GM12872 (cell line): ENCODE results near the gene MIF4GD.
A peak's percentile ranks its signal among the peaks of the same experiment; 100 is the strongest.

Experiments used
- CTCF ChIP-seq: IDR thresholded peaks from 3 replicates; pipeline ENCODE4 v1.5.1; 2011; ENCODE audit warnings: low read depth, mild to moderate bottlenecking, low read length, moderate library complexity; ENCODE audit not compliant: insufficient read depth

Gene MIF4GD

GRCh38 chr17:75244133-75244866, 26.7 kb downstream of the MIF4GD start:
- no peak for TF ChIP-seq CTCF

DNA sequence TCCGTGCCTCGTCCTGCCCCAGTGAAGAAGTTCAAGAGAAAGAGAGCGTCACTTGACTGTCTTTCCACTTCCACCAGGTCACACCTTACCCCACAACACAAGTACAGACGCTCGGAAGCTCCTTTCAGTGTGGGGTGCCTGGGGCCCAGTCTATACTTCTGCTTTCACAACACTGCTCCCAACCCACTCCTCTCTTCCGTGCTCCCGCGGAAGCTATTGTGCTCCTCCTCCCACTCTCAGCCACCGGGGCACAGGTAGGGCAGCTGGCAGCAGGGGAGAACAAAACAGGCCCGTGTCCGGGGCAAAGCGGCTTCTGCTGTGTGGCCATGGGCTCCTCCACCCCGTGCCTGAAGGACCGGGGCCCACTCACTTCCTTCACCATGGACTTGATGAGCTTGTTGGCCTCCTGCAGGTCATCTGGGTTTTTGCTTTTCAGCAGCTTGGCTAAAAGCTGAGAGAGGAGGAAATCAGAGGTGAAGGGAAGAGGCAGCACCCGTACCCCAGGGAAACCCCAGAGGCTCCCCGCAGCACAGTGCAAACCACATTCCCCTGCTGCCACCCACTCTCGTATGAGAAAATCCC, 28.5 kb downstream of the MIF4GD start:
- TF ChIP-seq CTCF: no peak; the same call in 2 of the 3 replicates

DNA sequence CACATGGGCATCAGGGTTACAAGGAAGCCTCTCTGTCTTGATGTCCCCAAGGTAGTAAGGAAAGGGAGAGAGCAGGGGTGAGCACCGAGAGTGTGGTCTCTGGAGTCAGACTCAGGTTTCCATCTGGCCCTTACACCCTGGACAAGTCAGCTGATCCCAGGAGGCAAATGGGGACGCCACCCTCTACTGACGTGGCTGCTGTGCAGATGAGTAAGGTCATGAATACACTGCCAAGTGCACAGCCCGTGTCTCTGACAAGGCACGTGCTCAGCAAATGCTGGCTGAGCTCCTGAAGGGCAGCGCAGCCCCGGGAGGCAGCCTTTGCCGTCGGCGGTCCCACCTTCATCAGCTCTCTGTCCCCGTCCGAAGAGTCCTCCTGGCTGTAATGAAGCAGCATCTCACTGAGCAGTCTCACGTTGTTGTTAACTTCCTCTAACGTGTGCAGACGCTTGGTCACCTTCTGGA, 29.0 kb downstream of the MIF4GD start:
- TF ChIP-seq CTCF: no peak

- TF ChIP-seq CTCF: no peak
Observed at GRCh38 chr17:75241502-75241901, 29.5 kb downstream of the MIF4GD start.

DNA sequence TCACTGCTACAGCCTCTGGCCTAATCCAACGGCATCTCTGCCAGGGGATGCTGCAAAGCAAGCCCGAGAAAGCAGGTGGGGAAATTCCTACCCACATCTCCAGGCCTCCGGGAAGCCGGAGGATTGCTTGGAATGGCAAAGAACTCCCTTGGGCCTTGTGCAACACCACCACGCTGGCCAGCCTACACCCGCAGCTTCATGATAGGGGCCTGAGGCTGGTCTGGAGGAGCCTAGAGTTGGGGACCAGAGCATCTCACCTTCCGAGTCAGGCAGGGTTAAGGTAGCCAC, 29.9 kb downstream of the MIF4GD start:
- no peak for TF ChIP-seq CTCF

DNA sequence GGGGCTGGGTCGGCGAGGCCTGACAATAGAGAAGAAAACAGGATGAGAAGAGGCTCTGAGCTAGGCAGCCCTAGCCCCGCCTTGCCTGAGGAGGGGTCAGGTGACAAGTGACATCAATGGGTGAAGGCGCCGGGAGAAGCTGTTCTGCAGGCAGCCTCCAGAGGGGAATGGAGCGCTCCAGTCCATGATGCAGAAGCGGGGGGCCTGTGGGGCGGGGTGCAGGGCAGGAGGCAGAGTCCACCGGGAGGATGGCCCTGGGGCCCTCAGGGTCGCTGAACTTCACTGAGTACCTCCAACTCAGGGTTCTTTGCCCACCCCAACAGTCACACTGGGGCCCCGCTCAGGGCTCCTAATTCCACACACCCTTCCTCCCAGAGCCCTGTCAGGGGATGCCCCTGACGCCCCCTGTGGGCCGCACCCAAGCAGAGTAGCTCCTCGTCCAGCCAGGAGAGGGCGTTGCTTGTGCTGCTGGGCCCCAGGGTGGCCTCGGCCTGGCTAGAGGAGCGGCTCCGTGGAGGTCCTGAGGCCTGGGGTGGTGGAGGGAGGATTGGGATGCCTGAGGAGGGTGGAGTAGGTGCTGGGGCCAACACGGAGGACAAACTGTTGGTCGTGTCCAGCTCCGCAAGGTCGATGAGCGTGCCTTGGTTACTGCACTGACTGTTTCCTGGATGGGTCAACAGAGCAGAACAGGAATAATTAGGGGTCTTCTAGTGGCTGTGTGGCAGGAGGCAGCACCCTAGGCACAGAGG, 30.5 kb downstream of the MIF4GD start:
- TF ChIP-seq CTCF: peak; percentile 67

DNA sequence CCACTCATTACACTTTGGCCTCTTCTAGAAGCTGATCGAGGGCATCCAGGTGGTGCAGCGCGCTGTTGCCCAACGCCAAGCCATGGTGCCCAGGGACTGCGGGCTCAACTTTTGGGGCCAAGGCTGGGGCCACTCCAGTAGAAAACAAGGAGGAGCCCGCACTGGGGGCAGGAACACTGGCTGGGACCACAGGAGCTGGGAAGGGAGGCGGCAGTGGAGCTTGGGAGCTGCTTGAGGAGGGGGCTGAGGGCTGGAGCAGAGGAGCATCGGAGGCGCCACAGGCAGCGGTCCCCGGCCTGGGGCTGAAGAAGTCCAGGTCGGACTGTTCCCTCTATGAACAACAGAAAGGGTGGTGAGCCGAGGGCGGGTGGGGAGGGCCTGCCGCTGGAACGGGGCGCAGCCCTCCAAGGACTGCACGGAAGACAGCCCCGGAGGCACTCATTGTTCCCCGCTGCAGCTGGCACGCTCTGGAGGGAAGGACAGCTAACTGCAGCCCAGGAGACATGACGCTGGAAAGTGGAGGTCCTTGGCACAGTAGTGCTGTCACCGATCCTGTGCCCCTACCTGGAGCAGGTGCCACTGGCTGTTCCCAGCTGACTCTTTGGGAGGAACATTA, 31.1 kb downstream of the MIF4GD start:
- no peak for TF ChIP-seq CTCF
